ENCODE results near the gene CLEC18B.
"Not testable (repeated sequence)": the region's sequence is repeated elsewhere in the genome, so short reads cannot be mapped to it uniquely, and the experiment has no call there.

Gene CLEC18B

GRCh38 chr16:74420612-74421481 is at the start of gene CLEC18B:
CLEC18B (minus strand) TSS chr16:74421478; CDS start chr16:74421270, 208 bp downstream.
- DNase-seq (ENCODE audit: low read depth): not testable (repeated sequence)

- DNase-seq (ENCODE audit: low read depth): no peak
These were observed 48.7 kb upstream of the CLEC18B start for GRCh38 chr16:74469946-74470478.

GRCh38 chr16:74468807-74469525 is 47.7 kb upstream of the CLEC18B start:
- DNase-seq (ENCODE audit: low read depth): no peak

- no peak for DNase-seq (ENCODE audit: low read depth)
These were observed 45.6 kb upstream of the CLEC18B start for GRCh38 chr16:74466872-74467271.

GRCh38 chr16:74465851-74466685 is 44.8 kb upstream of the CLEC18B start:
- DNase-seq (ENCODE audit: low read depth): no peak

- no peak for DNase-seq (ENCODE audit: low read depth)
These were observed 44.0 kb upstream of the CLEC18B start for GRCh38 chr16:74465281-74465680.

GRCh38 chr16:74463888-74464287 is 42.6 kb upstream of the CLEC18B start:
- no peak for DNase-seq (ENCODE audit: low read depth)

GRCh38 chr16:74462361-74462760 is 41.1 kb upstream of the CLEC18B start:
- DNase-seq (ENCODE audit: low read depth): no peak

- no peak for DNase-seq (ENCODE audit: low read depth)
These were observed 40.5 kb upstream of the CLEC18B start for GRCh38 chr16:74461826-74462225.

GRCh38 chr16:74460542-74460941 is 39.3 kb upstream of the CLEC18B start:
- DNase-seq (ENCODE audit: low read depth): no peak

- no peak for DNase-seq (ENCODE audit: low read depth)
These were observed 35.0 kb upstream of the CLEC18B start for GRCh38 chr16:74456290-74456625.

GRCh38 chr16:74455619-74456289 is 34.5 kb upstream of the CLEC18B start:
- no peak for DNase-seq (ENCODE audit: low read depth)

GRCh38 chr16:74455213-74455612 is 33.9 kb upstream of the CLEC18B start:
- no peak for DNase-seq (ENCODE audit: low read depth)

- no peak for DNase-seq (ENCODE audit: low read depth)
These were observed 30.9 kb upstream of the CLEC18B start for GRCh38 chr16:74451951-74452758.

- DNase-seq (ENCODE audit: low read depth): no peak
These were observed 29.9 kb upstream of the CLEC18B start for GRCh38 chr16:74450967-74451760.

- no peak for DNase-seq (ENCODE audit: low read depth)
These were observed 29.0 kb upstream of the CLEC18B start for GRCh38 chr16:74450236-74450635.

GRCh38 chr16:74449470-74449869 is 28.2 kb upstream of the CLEC18B start:
- no peak for DNase-seq (ENCODE audit: low read depth)

- peak; percentile 89 for DNase-seq (ENCODE audit: low read depth)
These were observed 27.7 kb upstream of the CLEC18B start for GRCh38 chr16:74448990-74449389.

GRCh38 chr16:74447578-74447977 is 26.3 kb upstream of the CLEC18B start:
- DNase-seq (ENCODE audit: low read depth): no peak

GRCh38 chr16:74446866-74447265 is 25.6 kb upstream of the CLEC18B start:
- no peak for DNase-seq (ENCODE audit: low read depth)
